ENCODE results near the gene LRTM2. TPM values are rescaled to one million over a fixed set of nuclear protein-coding genes. Genes with fewer than 3 reads are reported as not detected.

Gene LRTM2
- total RNA-seq, 1 experiment from 2014 or later: not detected

DNA sequence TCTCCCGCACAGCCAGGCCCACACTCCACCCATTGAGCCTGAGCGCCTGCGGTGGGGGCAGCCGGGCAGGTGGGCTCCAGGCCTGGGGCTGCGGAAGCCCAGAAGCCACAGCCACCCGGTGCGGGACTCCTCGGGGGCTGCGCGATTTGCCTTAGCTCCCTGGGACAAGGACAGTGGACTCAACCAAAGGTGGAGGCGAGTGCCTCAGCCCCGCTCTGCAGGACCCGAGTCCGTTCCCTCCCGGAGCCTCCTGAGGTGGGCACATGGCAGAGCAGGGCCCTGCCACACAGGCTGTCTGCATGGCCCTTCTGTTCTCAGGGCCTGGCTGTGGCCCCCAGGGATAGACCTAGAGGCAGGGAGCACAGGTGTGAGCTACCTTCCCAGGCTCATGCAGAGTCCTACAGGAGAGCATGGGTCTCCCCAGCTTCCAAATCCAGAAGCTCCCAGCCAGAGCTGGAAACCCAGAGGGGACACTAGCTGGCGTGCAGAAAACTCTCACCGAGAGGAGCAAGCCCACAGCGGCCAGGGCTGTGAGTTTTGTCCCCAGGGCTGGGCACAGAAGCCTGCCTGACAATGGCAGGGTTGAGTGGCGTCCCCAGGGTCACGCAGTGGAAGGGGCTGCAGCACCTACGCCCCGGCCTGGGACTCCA is 22.2 kb upstream of the LRTM2 start:
- DNase-seq (ENCODE audit: low read depth): no peak

- no peak for DNase-seq (ENCODE audit: low read depth)
These were observed 21.7 kb upstream of the LRTM2 start for GRCh38 chr12:1798641-1799020.

- no peak for DNase-seq (ENCODE audit: low read depth)
These were observed 21.1 kb upstream of the LRTM2 start for GRCh38 chr12:1799051-1799881.

DNA sequence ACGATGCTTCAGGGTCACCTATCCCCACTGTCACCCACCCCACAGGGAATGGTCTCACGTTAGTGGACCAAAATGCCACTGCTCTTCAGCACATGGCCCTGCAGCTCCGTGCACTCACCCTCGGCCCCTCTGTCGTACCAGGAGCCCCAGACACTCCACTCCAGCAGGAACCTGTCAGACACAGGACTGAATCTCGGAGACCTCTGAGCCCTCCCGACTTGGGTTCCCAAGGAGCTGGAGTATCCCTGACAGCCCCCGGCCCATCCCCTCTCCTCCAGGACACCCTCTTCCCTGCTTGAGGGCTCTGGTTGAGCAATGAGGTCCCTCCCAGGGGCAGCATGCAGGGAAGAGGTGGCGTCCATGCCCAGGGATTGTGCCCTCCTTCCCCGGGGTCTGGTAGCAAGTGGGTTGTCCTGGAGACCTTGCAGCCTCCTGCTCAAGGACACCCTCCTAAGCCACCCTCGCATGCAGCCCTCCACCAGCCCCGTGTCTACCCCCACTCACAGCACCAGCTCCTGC is 20.4 kb upstream of the LRTM2 start:
- no peak for DNase-seq (ENCODE audit: low read depth)

GRCh38 chr12:1800401-1801302 is 19.7 kb upstream of the LRTM2 start:
- no peak for DNase-seq (ENCODE audit: low read depth)

- no peak for DNase-seq (ENCODE audit: low read depth)
These were observed 18.9 kb upstream of the LRTM2 start for GRCh38 chr12:1801303-1801975.

DNA sequence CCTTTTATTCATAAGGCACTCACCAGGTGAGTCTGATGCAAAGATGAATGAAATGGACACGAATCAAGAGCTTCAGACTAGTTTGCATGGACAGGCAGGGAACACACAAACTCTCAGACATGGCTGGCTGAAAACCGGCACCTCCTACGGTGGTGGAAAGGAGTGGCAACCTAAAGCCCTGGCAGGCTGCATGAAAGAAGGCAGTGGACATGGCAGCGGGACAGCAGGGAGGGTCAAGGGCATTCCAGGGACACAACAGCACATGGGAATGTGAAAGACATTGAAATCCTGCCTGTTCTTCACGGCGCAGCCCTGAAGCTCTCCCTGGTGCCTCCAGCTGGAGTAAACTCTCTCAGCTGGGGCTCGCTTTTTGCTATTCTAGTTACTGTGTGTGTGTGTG is 16.6 kb upstream of the LRTM2 start:
- DNase-seq (ENCODE audit: low read depth): no peak

GRCh38 chr12:1804545-1805332 is 15.6 kb upstream of the LRTM2 start:
- peak; percentile 86 for DNase-seq (ENCODE audit: low read depth)

DNA sequence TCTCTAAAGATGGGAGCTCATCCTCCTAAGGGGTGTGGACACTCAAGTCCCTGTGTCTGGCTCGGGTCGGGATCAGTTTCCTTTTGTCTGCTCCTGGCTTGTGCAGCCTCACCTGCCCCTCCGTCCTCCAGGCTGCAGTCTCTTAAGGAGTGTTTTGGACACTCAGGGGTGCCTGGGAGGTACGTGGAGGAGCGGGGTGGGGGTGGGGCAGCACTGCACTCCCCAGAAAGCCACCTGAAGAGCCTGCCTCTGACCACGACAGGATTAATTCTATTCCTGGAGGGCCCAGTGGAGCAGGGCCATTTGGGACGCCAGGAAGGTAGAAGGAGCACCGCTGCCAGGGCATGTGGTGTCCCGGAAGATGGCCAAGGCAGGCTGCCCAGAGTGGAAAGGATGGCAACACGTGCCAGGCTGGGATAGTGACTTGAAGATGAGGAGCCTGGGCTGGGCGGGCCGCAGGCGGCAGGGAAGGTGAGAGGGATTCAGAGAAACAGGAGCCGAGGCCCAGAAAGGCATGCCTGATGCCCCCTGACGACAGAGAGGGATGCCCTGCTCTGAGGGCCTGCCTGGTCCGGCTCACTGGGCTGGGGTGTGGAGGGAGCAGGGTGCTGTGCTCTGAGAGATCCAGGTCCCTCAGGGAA is 14.8 kb upstream of the LRTM2 start:
- DNase-seq (ENCODE audit: low read depth): no peak

DNA sequence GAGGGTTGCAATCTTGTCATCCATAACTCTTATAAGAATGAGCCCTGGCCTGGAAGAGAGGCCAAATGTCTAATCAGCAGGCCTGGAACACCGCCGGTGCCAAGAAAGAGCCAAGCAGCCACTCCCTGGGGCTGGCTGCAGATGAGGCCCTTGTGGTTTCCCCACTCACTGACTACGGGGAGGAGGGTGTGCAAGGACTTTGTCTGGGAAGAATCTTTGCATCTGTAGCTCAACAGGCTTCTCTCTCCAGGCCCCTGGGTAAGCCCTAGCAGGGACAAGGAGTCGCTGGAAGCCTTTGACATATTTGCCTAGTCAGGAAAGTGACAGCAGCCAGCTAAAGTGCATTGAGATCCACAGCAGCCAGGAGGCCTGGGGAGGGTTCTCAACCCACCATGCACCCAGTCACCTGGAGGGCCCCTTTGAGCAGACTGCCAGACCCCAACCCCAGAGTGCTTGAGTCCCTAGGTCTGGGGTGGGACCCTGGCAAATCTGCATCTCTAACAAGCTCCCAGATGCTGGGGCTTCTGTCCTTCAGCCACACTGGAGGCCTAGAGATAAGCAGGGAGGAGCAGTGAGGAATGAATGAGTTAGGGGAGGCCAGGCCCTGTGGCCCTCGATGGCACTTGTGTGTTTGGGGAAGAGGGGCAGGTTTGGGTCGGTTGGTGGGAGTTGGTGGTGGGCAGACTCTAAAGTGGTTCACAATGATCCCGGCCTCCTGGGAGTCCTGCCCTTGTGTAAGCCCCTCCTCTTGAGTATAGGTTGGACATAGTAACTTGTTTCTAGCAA is 13.9 kb upstream of the LRTM2 start:
- peak; percentile 28 for DNase-seq (ENCODE audit: low read depth)

GRCh38 chr12:1807087-1807860 is 13.1 kb upstream of the LRTM2 start:
- DNase-seq (ENCODE audit: low read depth): no peak

GRCh38 chr12:1808036-1808797 is 12.1 kb upstream of the LRTM2 start:
- no peak for DNase-seq (ENCODE audit: low read depth)

GRCh38 chr12:1808798-1809480 is 11.4 kb upstream of the LRTM2 start:
- no peak for DNase-seq (ENCODE audit: low read depth)

DNA sequence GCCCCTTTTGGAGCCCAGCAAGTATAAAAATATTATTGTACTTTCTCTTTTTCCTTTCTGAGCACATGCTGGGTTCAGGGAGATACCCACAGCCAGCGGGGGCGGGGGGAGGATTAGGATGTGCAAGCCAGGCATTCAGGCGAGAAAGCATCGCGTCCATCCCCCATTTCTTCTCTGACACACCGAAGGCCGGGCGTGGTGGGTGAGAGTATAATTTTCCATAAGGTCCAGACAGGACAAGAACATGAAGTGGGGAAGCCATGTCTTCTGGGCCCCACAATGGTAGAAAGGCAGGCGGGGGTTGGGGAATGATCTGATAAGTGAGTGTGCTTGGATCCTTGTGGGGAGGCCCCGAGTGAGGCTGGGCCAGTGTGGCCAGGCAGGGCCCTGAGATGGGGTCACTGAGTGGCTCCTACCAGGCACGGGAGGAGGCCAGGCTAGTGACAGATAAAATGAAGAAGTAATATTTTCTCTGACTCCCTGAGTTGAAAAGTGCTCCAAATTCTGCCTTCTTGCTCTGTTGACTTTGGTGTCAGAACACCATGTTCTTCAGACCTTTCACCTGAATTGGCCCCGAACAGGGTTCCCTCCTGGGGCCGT is 10.7 kb upstream of the LRTM2 start:
- no peak for DNase-seq (ENCODE audit: low read depth)

DNA sequence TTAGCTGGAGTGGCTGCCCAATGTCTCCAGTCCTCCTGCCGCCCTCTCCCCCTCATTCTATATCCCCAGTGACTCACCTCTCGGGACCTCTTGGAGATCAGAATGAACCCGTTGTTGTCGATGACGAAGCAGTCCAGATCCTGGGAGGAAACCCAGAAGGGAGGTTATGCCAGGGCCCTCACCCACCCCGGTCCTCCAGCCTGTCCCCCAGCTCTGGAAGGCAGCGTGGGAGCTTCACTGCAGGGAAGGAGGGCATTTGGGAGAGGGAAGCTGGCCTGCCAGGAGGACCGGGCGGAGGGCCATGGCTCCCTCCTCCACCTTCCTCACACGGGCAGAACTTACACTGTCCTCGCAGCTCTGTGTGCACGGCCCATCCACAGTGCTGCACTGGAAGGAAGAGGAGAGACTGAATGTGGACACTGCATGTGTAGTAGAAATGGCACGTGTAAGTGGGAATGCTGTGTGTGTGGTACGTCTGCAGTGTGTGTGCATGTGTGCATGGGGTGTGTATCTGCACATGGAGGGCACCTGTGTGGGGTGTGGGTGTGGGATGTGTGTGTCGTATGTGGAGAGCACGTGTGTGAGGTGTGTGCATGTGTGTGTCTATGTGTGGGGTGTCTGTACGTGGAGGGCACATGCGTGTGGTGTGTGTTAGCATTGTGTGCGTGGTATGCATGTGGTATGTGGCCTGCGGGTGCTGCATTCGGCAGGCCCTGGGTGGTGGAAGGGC is 10.0 kb upstream of the LRTM2 start:
- DNase-seq (ENCODE audit: low read depth): peak; percentile 26

GRCh38 chr12:1810931-1811280 is 9.5 kb upstream of the LRTM2 start:
- DNase-seq (ENCODE audit: low read depth): no peak
